GM12874 (cell line): ENCODE data around the gene DCAF15.

Experiments used
- TF ChIP-seq, protein P1 (sequence below): IDR thresholded peaks from 2 replicates; pipeline ENCODE4 v1.5.1; 2011; ENCODE audit warnings: low read depth, mild to moderate bottlenecking, control low read depth, low read length, moderate library complexity; ENCODE audit not compliant: insufficient read depth

The DCAF15 gene

GRCh38 chr19:14002571-14003250, 50.4 kb downstream of the DCAF15 start:
- TF ChIP-seq, protein P1, sequence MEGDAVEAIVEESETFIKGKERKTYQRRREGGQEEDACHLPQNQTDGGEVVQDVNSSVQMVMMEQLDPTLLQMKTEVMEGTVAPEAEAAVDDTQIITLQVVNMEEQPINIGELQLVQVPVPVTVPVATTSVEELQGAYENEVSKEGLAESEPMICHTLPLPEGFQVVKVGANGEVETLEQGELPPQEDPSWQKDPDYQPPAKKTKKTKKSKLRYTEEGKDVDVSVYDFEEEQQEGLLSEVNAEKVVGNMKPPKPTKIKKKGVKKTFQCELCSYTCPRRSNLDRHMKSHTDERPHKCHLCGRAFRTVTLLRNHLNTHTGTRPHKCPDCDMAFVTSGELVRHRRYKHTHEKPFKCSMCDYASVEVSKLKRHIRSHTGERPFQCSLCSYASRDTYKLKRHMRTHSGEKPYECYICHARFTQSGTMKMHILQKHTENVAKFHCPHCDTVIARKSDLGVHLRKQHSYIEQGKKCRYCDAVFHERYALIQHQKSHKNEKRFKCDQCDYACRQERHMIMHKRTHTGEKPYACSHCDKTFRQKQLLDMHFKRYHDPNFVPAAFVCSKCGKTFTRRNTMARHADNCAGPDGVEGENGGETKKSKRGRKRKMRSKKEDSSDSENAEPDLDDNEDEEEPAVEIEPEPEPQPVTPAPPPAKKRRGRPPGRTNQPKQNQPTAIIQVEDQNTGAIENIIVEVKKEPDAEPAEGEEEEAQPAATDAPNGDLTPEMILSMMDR, result no peak

DNA sequence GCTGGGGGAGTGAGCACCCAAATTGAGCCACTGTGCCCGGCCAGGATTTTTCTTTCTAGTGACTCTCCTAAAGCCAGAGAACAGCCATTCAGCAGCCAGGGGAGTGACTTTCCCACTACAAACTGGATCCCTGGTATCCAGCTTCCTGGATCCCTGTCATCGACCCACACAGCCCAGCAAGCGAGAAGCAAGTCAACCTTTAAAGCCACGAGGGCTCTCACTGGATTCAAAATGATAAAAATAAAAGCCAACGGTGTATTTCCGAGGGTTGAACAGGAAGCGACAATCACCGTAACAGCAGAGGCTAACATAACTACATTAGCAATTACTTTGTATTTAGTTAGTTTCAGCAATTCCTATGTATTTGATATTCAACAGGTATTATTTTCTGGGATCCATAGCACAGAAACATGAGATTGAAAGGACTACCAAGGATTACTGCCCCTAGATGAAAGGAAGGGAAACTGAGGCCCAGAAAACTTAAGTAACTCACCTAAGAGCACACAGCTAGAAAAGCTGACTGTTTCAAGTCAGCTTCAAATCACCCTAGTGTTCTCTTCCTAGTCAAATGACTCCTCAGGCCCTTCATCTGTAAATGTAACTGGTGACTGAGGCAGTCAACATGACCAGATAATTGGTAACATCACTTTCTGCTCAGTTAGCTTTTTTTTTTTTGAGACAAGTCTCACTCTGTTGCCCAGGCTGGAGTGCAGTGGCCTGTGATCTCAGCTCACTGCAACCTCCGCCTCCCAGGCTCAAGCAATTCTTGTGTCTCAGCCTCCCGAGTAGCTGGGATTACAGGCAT, 51.1 kb downstream of the DCAF15 start:
- TF ChIP-seq, protein P1, result no peak

GRCh38 chr19:14004619-14005348, 52.5 kb downstream of the DCAF15 start:
- TF ChIP-seq, protein P1, result no peak

GRCh38 chr19:14005349-14006084, 53.2 kb downstream of the DCAF15 start:
- TF ChIP-seq, protein P1, result no peak

GRCh38 chr19:14006085-14006765, 53.9 kb downstream of the DCAF15 start, which contains the start of gene RFX1:
Gene RFX1 (minus strand): TSS chr19:14006320. CDS start chr19:13993843, 12,477 bp downstream.
- TF ChIP-seq, protein P1, result no peak

GRCh38 chr19:14006766-14007562, 54.7 kb downstream of the DCAF15 start:
- TF ChIP-seq, protein P1, result no peak
